ENCODE measurements around the gene APEH. TPM values are rescaled to one million over a fixed set of nuclear protein-coding genes. Genes with fewer than 3 reads are reported as not detected.
A peak's percentile ranks its signal among the peaks of the same experiment; 100 is the strongest.

APEH gene
- total RNA-seq, 1 donor from 2014 or later, result 141 TPM

DNA sequence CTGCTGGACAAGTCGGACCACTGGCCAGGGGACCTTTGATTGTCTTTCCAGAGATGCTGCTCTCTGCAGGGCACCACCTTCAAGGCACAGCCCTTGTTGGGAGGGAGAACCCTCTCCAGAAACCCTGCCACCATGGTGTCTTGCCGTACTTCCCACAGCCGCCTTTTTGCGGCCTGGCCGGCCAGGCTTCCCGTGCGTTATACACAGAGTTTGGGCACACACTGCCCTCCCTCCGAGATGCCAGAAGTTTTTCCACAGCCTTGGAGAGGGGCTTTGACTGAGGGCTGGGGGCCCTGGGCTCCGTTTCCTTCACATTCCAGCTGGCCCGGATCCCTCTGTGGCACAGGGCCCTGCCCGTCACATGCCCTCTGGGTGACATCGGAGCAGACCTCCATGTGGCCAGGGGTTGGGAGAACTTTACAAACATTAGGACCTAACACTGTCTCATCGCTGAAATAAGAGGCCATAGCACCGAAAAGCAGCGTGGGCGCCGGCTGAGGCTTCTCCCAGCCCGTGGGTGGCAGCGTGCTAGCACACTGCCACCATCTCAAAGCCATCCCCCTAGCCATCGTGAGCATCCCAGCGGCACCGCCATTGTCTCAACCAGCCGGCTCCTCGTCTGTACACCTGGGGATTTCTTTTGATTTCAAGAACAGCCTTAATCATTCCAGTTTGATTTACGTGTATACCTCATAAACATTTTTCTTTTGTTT, 6.3 kb upstream of the APEH start:
- no peak for DNase-seq (ENCODE audit: extremely low spot score, unreplicated experiment)
- Mint-ChIP-seq H3K27ac (no peak overlapping the region), H3K4me3 (peak overlapping the region; percentile 40), H3K9me3 (no peaks in the 10 kb centered on the region), H3K27me3 (no peaks in the 10 kb centered on the region), H3K36me3 (no peaks in the 10 kb centered on the region), H3K4me1 (ENCODE audit: unreplicated experiment) (peaks cover 35% of the 10 kb centered on the region)
- TF ChIP-seq, protein P1, sequence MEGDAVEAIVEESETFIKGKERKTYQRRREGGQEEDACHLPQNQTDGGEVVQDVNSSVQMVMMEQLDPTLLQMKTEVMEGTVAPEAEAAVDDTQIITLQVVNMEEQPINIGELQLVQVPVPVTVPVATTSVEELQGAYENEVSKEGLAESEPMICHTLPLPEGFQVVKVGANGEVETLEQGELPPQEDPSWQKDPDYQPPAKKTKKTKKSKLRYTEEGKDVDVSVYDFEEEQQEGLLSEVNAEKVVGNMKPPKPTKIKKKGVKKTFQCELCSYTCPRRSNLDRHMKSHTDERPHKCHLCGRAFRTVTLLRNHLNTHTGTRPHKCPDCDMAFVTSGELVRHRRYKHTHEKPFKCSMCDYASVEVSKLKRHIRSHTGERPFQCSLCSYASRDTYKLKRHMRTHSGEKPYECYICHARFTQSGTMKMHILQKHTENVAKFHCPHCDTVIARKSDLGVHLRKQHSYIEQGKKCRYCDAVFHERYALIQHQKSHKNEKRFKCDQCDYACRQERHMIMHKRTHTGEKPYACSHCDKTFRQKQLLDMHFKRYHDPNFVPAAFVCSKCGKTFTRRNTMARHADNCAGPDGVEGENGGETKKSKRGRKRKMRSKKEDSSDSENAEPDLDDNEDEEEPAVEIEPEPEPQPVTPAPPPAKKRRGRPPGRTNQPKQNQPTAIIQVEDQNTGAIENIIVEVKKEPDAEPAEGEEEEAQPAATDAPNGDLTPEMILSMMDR (conservative IDR thresholded peaks at IDR 0.05), result no peak

DNA sequence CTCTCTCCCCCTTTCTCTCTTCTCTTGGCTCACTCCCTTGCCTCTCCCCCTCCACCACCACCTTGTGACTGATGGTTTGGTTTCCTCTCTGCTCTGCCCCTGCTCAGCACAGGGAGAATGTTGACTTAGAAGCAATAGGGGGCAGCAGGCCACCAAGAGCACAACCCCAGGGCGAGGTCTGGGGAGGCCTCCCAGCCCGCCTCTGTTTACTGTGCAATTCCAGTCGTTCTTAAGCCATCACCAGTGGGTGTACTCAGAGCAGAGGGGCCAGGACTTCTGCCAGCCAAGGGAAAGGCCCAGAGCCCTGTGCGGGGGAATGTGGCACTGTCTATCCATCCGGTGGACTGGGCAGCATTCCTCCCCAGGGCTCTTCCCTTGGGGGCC, 5.7 kb upstream of the APEH start:
- no peak for DNase-seq (ENCODE audit: extremely low spot score, unreplicated experiment)
- no peak overlapping the region for H3K27ac Mint-ChIP-seq
- H3K4me1 Mint-ChIP-seq (ENCODE audit: unreplicated experiment), result peaks cover 35% of the 10 kb centered on the region
- no peaks in the 10 kb centered on the region for H3K36me3 Mint-ChIP-seq
- TF ChIP-seq, protein P1 (conservative IDR thresholded peaks at IDR 0.05), result no peak
- peak overlapping the region; percentile 40 for H3K4me3 Mint-ChIP-seq
- H3K9me3 Mint-ChIP-seq, result no peaks in the 10 kb centered on the region
- H3K27me3 Mint-ChIP-seq, result no peaks in the 10 kb centered on the region

DNA sequence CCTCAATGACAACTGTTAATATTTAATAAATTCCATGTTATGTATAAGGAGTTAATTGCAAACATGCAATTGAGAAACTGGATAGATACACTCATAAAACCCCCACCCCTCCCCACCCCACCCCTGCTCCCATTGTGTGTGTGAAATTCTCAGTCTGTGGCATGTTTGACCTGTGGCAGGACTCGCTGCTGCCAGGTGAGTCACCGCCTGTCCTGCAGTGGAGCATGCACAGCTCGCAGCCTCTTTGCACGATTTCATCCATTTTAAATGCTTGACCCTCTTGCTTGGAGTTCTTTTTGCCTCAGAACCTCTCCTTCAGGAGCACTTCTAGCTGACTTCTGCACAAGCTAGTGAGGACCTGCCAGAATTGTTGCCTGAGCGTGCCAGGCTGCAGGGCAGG, 5.3 kb upstream of the APEH start:
- Mint-ChIP-seq H3K27me3 (no peaks in the 10 kb centered on the region), H3K27ac (peak overlapping the region; percentile 74), H3K36me3 (no peaks in the 10 kb centered on the region), H3K9me3 (no peaks in the 10 kb centered on the region), H3K4me3 (no peak overlapping the region), H3K4me1 (ENCODE audit: unreplicated experiment) (peaks cover 35% of the 10 kb centered on the region)
- TF ChIP-seq, protein P1 (conservative IDR thresholded peaks at IDR 0.05), result no peak
- DNase-seq (ENCODE audit: extremely low spot score, unreplicated experiment), result no peak

DNA sequence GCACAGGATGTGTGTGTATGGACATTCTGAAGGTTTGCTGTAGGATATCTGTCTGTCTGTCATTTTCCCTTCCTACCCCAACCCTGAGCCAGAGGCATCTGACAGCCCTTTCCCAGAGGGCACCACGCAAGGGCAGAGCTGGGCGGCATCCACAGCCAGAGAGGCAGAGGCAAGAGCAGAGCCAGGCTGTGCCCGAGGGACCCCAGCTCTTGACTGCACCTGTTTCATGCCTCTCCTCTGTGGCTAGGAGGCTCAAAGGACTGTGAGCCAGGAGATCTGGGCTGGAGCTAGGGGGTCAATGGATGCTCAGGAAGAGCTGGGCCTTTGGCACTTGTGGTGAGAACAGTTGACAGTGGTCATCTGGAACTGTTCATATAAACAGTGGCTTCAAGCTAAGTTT, 4.8 kb upstream of the APEH start:
- TF ChIP-seq, protein P1 (conservative IDR thresholded peaks at IDR 0.05), result no peak
- Mint-ChIP-seq H3K9me3 (no peaks in the 10 kb centered on the region), H3K27me3 (no peaks in the 10 kb centered on the region), H3K36me3 (no peaks in the 10 kb centered on the region), H3K4me1 (ENCODE audit: unreplicated experiment) (peaks cover 35% of the 10 kb centered on the region), H3K4me3 (no peak overlapping the region), H3K27ac (peak overlapping the region; percentile 74)
- no peak for DNase-seq (ENCODE audit: extremely low spot score, unreplicated experiment)

DNA sequence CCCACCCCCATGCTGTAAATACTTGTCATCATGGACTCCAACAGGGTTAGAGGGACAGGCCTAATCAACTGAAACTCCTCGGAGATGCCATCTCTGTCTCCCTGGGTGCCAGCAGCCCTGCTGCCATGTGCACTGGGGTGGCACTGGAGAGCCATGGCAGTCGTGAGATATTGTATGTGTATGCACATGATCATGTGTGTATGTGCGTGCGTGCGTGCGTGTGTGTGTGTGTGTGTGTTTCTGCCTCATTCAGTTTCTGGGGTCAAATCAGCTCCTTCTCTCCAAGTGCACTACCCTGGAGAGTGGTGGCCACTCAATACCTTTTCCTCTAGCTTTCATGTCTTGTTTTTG, 3.2 kb upstream of the APEH start:
- peaks cover 35% of the 10 kb centered on the region for H3K4me1 Mint-ChIP-seq (ENCODE audit: unreplicated experiment)
- no peak overlapping the region for H3K27ac Mint-ChIP-seq
- DNase-seq (ENCODE audit: extremely low spot score, unreplicated experiment), result no peak
- no peaks in the 10 kb centered on the region for H3K9me3 Mint-ChIP-seq
- no peaks in the 10 kb centered on the region for H3K27me3 Mint-ChIP-seq
- H3K36me3 Mint-ChIP-seq, result no peaks in the 10 kb centered on the region
- TF ChIP-seq, protein P1 (conservative IDR thresholded peaks at IDR 0.05), result no peak
- no peak overlapping the region for H3K4me3 Mint-ChIP-seq

Data from type B pancreatic cell (in vitro differentiated cells).